ENCODE results near the gene CEACAM16.

GRCh38 chr19:44746946-44747738, 48.2 kb downstream of the CEACAM16 start:
- no peak for TF ChIP-seq CTCF (conservative IDR thresholded peaks at IDR 0.05)
- TF ChIP-seq ZFX (IDR thresholded peaks at IDR 0.05): no peak
